ENCODE data around the gene DENND1B.

GRCh38 chr1:197731449-197731848, 43.8 kb downstream of the DENND1B start:
- no peak for TF ChIP-seq CTCF (optimal IDR thresholded peaks at IDR 0.05 in 1 of 3, IDR thresholded peaks at IDR 0.05 in 1 of 3, conservative IDR thresholded peaks at IDR 0.05 in 1 of 3; ENCODE audit: extremely low read depth in 1 of 3, insufficient read depth in 2 of 3, low read length in 3 of 3)
- TF ChIP-seq EZH2 (IDR thresholded peaks at IDR 0.05; ENCODE audit: low read length), result no peak
